Measurements from ENCODE around the gene SPACA4. TPM values are rescaled to one million over a fixed set of nuclear protein-coding genes. Genes with fewer than 3 reads are reported as not detected.

Gene SPACA4
- total RNA-seq, 1 experiment from 2014 or later = not detected

DNA sequence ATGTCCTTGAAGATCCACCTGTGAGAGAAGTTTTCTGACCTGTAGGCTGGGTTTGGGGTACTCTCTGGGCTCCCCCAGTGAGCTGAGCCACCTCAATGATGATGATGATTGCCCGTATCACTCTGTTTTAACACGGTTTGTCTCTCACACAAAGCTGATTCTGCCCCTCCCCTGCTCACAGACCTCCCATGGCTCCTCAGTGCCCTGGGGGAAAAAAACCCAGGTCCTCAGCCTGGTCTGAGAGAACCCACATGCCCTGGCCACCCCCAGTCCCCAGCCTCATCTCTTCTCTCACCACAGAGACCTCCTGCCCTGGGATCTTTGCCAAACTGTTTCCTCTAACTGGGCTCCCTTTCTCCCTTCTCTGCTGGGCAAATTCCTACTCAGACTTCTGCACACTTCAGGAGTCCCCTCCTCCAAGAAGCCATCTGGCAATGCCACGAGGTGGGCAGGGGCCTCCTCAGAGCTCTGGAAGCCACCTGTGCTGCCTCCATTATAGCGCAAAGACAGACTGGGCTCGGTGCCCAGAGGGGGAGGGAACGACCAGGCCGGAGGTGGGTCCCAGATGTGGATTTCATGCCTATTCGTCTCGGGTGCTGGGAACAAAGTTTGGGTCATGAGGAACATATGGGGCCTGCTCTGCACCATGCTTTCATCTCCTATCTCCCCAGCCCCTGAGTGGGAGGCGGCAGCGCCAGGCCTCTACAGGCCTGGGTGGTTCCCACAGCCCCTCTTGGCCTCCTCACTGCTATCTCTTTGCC lies 47.9 kb downstream of the SPACA4 start (continued):
- TF ChIP-seq, protein P1, sequence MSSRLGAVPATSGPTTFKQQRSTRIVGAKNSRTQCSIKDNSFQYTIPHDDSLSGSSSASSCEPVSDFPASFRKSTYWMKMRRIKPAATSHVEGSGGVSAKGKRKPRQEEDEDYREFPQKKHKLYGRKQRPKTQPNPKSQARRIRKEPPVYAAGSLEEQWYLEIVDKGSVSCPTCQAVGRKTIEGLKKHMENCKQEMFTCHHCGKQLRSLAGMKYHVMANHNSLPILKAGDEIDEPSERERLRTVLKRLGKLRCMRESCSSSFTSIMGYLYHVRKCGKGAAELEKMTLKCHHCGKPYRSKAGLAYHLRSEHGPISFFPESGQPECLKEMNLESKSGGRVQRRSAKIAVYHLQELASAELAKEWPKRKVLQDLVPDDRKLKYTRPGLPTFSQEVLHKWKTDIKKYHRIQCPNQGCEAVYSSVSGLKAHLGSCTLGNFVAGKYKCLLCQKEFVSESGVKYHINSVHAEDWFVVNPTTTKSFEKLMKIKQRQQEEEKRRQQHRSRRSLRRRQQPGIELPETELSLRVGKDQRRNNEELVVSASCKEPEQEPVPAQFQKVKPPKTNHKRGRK (CRISPR knock-in tag; IDR thresholded peaks at IDR 0.05; ENCODE audit: borderline replicate concordance) = no peak
- TF ChIP-seq, protein P2, sequence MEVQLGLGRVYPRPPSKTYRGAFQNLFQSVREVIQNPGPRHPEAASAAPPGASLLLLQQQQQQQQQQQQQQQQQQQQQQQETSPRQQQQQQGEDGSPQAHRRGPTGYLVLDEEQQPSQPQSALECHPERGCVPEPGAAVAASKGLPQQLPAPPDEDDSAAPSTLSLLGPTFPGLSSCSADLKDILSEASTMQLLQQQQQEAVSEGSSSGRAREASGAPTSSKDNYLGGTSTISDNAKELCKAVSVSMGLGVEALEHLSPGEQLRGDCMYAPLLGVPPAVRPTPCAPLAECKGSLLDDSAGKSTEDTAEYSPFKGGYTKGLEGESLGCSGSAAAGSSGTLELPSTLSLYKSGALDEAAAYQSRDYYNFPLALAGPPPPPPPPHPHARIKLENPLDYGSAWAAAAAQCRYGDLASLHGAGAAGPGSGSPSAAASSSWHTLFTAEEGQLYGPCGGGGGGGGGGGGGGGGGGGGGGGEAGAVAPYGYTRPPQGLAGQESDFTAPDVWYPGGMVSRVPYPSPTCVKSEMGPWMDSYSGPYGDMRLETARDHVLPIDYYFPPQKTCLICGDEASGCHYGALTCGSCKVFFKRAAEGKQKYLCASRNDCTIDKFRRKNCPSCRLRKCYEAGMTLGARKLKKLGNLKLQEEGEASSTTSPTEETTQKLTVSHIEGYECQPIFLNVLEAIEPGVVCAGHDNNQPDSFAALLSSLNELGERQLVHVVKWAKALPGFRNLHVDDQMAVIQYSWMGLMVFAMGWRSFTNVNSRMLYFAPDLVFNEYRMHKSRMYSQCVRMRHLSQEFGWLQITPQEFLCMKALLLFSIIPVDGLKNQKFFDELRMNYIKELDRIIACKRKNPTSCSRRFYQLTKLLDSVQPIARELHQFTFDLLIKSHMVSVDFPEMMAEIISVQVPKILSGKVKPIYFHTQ (CRISPR knock-in tag; IDR thresholded peaks at IDR 0.05) = no peak
- TF ChIP-seq CBFB (CRISPR knock-in tag; IDR thresholded peaks at IDR 0.05; ENCODE audit: low read depth) (no peak), FOXJ3 (CRISPR knock-in tag; IDR thresholded peaks at IDR 0.05; ENCODE audit: borderline replicate concordance) (no peak), MXD4 (CRISPR knock-in tag; IDR thresholded peaks at IDR 0.05; ENCODE audit: borderline replicate concordance) (no peak), JAZF1 (CRISPR knock-in tag; IDR thresholded peaks at IDR 0.05) (no peak), NFATC4 (CRISPR knock-in tag; IDR thresholded peaks at IDR 0.05) (no peak)
- TF ChIP-seq, protein P3, sequence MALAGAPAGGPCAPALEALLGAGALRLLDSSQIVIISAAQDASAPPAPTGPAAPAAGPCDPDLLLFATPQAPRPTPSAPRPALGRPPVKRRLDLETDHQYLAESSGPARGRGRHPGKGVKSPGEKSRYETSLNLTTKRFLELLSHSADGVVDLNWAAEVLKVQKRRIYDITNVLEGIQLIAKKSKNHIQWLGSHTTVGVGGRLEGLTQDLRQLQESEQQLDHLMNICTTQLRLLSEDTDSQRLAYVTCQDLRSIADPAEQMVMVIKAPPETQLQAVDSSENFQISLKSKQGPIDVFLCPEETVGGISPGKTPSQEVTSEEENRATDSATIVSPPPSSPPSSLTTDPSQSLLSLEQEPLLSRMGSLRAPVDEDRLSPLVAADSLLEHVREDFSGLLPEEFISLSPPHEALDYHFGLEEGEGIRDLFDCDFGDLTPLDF (CRISPR knock-in tag; IDR thresholded peaks at IDR 0.05) = no peak

DNA sequence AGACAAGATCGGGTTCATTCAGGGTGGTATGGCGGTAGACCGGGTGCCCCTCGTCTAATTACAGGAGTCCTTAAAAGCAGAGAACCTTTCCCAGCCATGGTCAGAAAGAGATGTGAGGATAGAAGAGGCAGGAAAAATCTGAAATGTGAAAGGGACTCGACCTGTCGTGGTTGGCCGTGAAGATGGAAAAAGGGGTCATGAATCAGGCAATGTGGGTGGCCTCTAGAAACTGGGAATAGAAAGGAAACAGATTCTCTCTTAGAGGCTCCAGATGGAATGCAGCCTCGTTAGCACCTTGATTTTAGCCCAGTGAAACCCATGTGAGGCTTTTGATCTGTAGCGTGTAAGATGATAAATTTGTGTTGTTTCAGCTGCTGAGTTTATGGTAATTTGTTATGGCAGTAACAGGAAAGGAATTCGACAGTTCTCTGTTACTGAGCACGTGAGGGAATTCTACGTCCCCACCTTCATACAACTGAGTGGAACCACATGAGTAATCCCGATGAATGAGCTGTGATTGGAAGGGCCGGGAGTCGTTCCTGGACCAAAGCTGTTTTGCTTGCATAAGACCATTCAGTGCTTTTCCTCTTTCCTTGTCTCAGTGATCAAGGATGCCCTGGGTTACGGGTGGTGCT lies 50.4 kb downstream of the SPACA4 start:
- POLR2A ChIA-PET = no interaction called here
- DNase-seq (ENCODE audit: low spot score) (no peak), ATAC-seq (no peak)
- Mint-ChIP-seq H3K36me3 (peaks cover 6% of the 10 kb centered on the region), H3K4me3 (no peak overlapping the region), H3K27ac (no peak overlapping the region), H3K4me1 (peaks cover 19% of the 10 kb centered on the region), H3K27me3 (ENCODE audit: low read depth) (peaks cover 19% of the 10 kb centered on the region), H3K9me3 (peaks cover 6% of the 10 kb centered on the region)
- TF ChIP-seq, protein P4, sequence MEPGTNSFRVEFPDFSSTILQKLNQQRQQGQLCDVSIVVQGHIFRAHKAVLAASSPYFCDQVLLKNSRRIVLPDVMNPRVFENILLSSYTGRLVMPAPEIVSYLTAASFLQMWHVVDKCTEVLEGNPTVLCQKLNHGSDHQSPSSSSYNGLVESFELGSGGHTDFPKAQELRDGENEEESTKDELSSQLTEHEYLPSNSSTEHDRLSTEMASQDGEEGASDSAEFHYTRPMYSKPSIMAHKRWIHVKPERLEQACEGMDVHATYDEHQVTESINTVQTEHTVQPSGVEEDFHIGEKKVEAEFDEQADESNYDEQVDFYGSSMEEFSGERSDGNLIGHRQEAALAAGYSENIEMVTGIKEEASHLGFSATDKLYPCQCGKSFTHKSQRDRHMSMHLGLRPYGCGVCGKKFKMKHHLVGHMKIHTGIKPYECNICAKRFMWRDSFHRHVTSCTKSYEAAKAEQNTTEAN (CRISPR knock-in tag; IDR thresholded peaks at IDR 0.05) = no peak
- TF ChIP-seq, protein P5, sequence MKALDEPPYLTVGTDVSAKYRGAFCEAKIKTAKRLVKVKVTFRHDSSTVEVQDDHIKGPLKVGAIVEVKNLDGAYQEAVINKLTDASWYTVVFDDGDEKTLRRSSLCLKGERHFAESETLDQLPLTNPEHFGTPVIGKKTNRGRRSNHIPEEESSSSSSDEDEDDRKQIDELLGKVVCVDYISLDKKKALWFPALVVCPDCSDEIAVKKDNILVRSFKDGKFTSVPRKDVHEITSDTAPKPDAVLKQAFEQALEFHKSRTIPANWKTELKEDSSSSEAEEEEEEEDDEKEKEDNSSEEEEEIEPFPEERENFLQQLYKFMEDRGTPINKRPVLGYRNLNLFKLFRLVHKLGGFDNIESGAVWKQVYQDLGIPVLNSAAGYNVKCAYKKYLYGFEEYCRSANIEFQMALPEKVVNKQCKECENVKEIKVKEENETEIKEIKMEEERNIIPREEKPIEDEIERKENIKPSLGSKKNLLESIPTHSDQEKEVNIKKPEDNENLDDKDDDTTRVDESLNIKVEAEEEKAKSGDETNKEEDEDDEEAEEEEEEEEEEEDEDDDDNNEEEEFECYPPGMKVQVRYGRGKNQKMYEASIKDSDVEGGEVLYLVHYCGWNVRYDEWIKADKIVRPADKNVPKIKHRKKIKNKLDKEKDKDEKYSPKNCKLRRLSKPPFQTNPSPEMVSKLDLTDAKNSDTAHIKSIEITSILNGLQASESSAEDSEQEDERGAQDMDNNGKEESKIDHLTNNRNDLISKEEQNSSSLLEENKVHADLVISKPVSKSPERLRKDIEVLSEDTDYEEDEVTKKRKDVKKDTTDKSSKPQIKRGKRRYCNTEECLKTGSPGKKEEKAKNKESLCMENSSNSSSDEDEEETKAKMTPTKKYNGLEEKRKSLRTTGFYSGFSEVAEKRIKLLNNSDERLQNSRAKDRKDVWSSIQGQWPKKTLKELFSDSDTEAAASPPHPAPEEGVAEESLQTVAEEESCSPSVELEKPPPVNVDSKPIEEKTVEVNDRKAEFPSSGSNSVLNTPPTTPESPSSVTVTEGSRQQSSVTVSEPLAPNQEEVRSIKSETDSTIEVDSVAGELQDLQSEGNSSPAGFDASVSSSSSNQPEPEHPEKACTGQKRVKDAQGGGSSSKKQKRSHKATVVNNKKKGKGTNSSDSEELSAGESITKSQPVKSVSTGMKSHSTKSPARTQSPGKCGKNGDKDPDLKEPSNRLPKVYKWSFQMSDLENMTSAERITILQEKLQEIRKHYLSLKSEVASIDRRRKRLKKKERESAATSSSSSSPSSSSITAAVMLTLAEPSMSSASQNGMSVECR (CRISPR knock-in tag; IDR thresholded peaks at IDR 0.05; ENCODE audit: borderline replicate concordance) = no peak
- TF ChIP-seq FOXP1 (CRISPR knock-in tag; IDR thresholded peaks at IDR 0.05; ENCODE audit: borderline replicate concordance) = no peak
- CTCF ChIA-PET = interaction anchor here (1.0 to 1.6 kb wide), 3 partner anchors 11 to 139 kb away, joined by 4 to 7 read pairs (median 5); partner anchors contain the start of gene CA11

Other genes with a start within 250 kb of the SPACA4 start
- gene TMEM143, start 242.8 kb upstream of the SPACA4 start, total RNA-seq (2021) = 20.2 to 29.6 TPM (median 27.0 TPM) in 3 replicates
- gene SYNGR4, start 242.4 kb upstream of the SPACA4 start, total RNA-seq (2021) = not detected in 3 replicates
- 207 to 226 TPM (median 223 TPM) in 3 replicates for gene KDELR1, start 215.2 kb upstream of the SPACA4 start, total RNA-seq (2021)
- 23.0 to 27.8 TPM (median 25.3 TPM) in 3 replicates for gene GRIN2D, start 213.1 kb upstream of the SPACA4 start, total RNA-seq (2021)
- gene GRWD1, start 160.8 kb upstream of the SPACA4 start, total RNA-seq (2021) = 59.8 to 67.2 TPM (median 61.6 TPM) in 3 replicates
- gene KCNJ14, start 151.2 kb upstream of the SPACA4 start, total RNA-seq (2021) = 1.1 to 1.4 TPM (median 1.1 TPM) in 3 replicates
- gene CYTH2, start 137.4 kb upstream of the SPACA4 start, total RNA-seq (2021) = 70.4 to 72.6 TPM (median 71.9 TPM) in 3 replicates
- gene LMTK3, start 94.9 kb upstream of the SPACA4 start, total RNA-seq (2021) = 15.9 to 19.4 TPM (median 19.1 TPM) in 3 replicates
- 0.96 to 2.1 TPM (median 1.3 TPM) in 3 replicates for gene SULT2B1, start 54.6 kb upstream of the SPACA4 start, total RNA-seq (2021)
- gene FAM83E, start 8.3 kb downstream of the SPACA4 start, total RNA-seq (2021) = 6.6 to 8.8 TPM (median 6.8 TPM) in 3 replicates
- 1,712 to 1,987 TPM (median 1,909 TPM) in 3 replicates for gene RPL18, start 12.4 kb downstream of the SPACA4 start, total RNA-seq (2021)
- 46.7 to 64.6 TPM (median 48.4 TPM) in 3 replicates for gene SPHK2, start 12.8 kb downstream of the SPACA4 start, total RNA-seq (2021)
- 10.5 to 12.0 TPM (median 11.4 TPM) in 3 replicates for gene DBP, start 30.6 kb downstream of the SPACA4 start, total RNA-seq (2021)
- gene CA11, start 39.4 kb downstream of the SPACA4 start, total RNA-seq (2021) = 41.4 to 53.7 TPM (median 47.5 TPM) in 3 replicates
- gene NTN5, start 66.3 kb downstream of the SPACA4 start, total RNA-seq (2021) = 0.28 to 0.39 TPM (median 0.37 TPM) in 3 replicates
- 5.9 to 6.8 TPM (median 6.5 TPM) in 3 replicates for gene FUT2, start 89.2 kb downstream of the SPACA4 start, total RNA-seq (2021)
- 1.4 to 2.2 TPM (median 1.6 TPM) in 3 replicates for gene MAMSTR, start 113.0 kb downstream of the SPACA4 start, total RNA-seq (2021)
- 4.4 to 5.4 TPM (median 5.2 TPM) in 3 replicates for gene RASIP1, start 133.9 kb downstream of the SPACA4 start, total RNA-seq (2021)
- 1.3 to 2.2 TPM (median 1.3 TPM) in 3 replicates for gene IZUMO1, start 140.2 kb downstream of the SPACA4 start, total RNA-seq (2021)
- 9.9 to 11.5 TPM (median 10.1 TPM) in 3 replicates for gene FUT1, start 145.9 kb downstream of the SPACA4 start, total RNA-seq (2021)
- 0.21 to 0.44 TPM (median 0.26 TPM) in 3 replicates for gene FGF21, start 148.8 kb downstream of the SPACA4 start, total RNA-seq (2021)
- 38.7 to 48.5 TPM (median 47.7 TPM) in 3 replicates for gene BCAT2, start 204.3 kb downstream of the SPACA4 start, total RNA-seq (2021)
- gene HSD17B14, start 229.7 kb downstream of the SPACA4 start, total RNA-seq (2021) = 11.4 to 18.2 TPM (median 17.0 TPM) in 3 replicates